Right kidney (tissue), 1 donor: ENCODE results near the gene MACROD2.

Source experiments
- DNase-seq: peaks from one replicate; pipeline ENCODE4 v3.0.0-alpha.2; 2016

The MACROD2 gene

DNA sequence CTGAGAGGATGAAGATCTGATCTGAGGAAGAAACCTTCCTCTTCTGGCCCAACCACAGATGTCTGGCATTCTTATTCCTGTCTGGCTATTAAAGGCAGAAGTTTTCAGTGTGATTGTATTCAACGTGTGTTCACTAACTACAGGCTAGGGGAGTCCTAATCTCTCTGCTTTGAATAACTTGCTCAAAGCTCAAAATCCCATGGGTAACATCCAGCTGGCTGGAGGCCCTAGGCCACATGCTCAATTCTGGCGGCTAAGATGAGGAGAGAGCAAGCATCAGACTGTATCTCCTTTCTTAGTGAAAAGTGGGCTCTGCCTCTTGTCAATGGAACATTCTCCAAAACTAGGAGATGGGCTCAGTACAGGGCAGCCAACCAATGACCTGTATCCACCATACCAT is 2099.9 kb downstream of the MACROD2 start:
- no peak for DNase-seq

DNA sequence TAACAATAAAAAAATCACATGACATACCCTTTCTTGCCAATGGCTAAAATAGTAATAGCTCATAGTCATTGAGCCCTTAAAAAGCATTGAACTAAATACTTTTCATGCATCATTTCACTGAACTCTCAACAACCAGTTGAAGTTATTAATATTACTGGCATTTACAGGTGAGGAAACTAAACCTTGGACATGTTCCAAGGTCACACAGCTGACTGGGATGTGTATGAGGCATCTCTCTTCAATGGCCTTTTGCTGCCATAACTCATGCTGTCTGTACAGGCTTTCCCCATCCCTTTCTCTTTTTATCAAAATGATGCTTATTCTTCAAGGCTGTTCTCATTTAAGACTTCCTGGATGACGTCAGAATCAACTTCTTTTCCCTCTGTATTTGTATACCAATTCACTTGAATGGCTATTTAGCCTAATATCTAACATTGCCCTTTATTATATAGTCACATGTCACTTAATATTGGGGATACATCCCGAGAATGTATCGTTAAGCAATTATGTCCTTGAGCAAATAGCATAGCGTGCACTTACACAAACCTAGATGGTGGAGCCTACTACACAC is 2101.5 kb downstream of the MACROD2 start:
- DNase-seq, result no peak

DNA sequence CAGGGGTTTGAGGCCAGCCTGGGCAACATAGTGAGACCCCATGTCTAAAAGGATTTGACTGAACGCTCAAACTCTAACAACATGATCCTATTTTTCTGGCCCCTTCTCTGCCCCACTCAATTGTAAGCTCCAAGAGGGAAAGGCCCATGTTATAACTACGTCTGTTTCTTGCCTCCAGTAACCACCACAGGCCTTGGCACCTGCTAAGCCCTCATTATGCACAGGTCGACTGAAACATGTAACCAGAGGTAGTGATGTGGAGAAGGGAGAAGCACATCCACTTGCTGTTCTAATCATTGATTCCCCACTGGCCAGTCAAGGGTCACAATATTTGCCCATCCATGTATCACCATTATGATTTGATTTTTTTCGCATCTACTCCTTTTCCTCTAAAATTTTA is 2102.5 kb downstream of the MACROD2 start:
- no peak for DNase-seq

GRCh38 chr20:16098890-16099639 is 2103.7 kb downstream of the MACROD2 start:
- no peak for DNase-seq

- DNase-seq, result no peak
Measured at GRCh38 chr20:16100111-16100510, 2104.8 kb downstream of the MACROD2 start.

DNA sequence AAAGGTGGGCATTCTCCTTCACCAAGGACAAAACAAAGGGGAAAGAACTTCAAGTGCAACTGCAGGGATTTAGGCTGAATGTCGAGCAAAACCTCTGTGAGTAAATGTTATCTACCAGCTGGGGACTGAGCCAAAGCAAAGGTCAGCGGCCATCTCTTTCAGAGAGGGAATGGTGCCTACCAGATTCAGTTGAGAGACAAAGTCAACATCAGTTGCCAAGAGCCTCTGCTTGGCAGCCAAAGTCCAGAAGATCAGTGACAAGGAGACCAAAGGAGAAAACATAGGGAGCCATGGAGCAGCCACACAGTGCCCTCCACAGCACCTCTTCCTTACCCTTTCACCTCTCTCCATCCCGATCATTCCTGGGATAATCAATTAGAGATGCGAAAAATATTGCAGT is 2105.5 kb downstream of the MACROD2 start:
- DNase-seq, result no peak
